ENCODE results near the gene OXCT1.
"Not testable (repeated sequence)": the region's sequence is repeated elsewhere in the genome, so short reads cannot be mapped to it uniquely, and the experiment has no call there.

Gene OXCT1

DNA sequence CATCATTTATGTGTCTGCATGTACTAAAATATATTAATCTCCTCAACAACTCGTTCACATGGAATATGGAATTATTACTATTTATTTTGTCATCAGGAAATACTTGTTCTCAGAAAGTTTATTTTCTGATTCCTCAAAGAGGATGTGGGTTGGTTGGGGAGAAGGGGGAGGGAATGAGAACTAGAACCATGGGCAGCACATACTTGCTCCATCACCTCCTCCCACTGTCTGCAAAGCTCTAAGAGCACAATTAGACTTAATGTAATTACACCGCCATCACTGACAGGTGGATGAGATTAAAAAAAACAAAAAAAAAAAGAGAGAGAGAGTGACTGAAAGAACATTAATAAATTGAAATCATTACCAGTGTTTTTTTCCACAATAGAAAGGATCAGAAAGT, 98.2 kb downstream of the OXCT1 start:
- no peak for DNase-seq

DNA sequence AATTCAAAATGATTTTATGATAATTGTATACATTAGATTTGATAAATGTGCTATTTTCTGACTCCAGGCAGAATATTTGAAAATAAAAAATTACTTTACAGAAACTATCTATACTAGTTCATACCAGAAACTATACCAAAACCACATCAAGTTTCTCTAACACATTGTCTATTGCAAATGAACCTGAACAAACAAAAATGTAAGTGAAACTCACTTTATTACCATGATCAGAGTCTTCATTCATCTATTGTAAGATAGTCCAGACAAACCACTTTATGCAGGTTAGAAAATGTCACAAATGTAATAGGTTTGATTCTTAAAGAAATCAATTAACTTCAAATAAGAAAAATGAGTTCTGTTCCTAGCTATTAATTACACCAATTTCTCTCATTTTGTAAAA, 99.4 kb downstream of the OXCT1 start:
- DNase-seq: no peak

DNA sequence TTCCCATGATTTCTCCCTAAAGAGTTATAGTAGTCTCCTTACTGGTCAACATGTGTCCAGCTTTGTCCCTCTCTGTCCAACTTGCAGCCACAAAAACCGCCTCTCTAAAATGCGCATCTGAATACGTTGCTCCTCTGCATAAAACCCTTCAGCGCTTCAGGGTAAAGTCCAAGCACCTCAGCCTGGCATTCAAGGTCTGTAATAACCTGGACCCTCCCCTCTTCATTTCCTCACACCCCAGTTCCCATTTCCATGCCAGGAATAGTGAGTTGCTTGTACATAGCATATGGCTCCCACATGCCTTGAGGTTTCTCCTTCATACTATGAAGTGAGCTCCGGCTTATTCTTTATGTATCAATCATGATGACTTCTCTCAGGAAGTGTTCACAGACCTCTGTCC, 101.5 kb downstream of the OXCT1 start:
- no peak for DNase-seq

DNA sequence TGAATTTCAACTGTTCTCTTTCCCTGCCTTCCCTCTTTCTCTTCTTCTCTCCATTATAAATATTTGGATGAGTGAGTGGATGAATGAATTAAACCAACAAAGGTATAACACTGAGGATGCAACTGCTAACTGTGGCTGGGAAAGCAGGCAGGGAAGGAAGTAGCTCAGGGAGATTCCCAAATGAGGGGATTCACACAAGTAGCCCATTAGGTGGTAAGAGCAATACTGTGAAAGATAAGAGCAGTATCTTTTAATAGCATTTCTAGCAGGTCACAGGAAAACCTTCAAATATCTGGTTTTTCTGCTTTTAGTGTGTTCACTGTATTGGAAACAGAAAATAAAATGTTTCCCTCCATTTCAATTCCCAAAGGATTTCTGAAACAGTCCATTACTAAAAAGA, 105.6 kb downstream of the OXCT1 start:
- no peak for DNase-seq

DNA sequence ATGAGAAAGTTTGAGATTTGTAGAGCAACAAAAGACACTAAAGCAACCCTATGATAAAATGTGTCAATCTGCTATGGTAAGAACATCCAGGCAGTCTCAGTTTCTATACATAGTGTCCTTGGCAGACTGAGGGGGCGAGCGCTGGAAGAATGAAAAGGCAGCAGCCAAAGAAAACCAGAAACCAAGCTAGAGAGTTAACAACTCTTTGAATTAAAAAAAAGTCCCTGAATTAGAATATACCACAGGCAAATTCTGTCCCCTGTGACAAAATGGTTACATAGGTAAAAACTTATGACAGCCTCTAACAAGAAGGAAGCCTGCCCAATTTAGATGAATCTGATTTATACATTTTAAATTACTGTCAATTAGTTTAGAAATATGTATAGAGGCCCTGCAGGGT, 106.7 kb downstream of the OXCT1 start:
- no peak for DNase-seq

DNA sequence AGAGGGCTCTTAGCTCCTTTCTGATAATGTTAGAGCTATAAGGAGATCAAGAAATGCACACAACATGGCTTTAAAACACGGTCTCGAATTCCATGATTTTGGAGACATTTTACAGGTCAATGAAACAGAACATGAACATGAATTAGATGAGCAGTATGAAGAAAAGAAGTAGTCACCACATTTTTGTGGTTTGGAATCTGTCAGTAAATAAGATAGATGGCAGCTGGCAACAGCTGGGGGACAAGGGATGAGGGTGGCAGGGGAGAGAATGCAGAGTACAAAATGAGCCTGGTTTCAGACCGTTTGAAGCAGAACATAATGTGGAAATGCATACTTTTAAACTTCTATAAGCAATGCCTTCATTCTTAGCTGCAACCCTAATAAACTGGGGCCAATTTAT, 107.1 kb downstream of the OXCT1 start:
- DNase-seq: no peak

DNA sequence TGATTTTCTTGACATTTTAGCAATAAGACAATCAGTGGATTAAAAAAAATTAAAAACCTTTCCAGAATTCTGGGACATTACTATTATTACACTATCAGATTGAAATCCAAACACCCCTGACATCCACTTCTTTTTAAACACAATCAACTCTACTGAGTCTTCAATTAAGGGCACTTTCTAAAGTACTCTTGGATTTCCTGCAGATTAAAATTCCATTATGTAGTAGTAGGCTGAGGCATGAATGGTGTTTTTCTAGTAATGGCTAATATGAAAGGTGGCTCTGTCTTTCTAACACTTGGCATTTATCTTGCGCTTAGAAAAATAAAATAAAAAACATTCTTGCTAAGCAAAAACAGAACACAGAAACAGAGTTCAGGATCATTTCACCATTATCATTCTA, 107.8 kb downstream of the OXCT1 start:
- DNase-seq: no peak

DNA sequence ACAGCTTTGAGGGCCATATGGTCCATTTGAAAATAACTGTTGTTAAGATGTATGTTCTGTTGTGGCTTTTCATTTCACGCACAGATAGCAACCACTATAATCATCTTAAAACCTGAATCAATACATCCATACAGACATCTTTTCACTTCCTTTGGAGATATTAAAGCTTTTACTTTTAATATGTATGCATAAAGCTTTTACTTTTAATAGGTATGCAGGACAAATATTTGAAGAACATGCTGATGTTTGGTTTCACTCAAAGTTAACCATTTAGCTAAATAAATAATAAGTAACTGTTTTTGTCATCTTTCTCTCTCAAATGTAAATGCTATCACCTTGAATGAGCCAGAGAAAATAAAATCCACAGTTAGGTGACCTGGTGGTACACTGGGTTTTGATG, 108.6 kb downstream of the OXCT1 start:
- no peak for DNase-seq

DNA sequence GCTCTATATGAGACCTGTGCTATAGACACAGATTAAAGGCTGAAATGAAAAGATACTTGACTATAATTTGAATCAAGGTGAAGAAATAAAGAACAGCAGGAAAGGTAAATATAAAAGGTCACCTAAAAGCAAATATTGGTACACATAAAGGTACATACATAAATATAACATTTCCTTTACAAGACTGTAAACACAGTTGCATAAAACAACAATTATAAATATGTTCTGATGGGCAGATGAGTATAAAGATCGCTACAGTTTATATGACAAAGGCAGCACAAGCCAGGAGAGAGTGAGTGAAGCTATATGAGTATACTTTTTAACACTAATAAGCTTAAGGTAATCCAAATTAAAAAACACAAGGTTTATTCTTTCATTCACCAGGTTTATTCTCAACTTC, 114.5 kb downstream of the OXCT1 start:
- DNase-seq: no peak

DNA sequence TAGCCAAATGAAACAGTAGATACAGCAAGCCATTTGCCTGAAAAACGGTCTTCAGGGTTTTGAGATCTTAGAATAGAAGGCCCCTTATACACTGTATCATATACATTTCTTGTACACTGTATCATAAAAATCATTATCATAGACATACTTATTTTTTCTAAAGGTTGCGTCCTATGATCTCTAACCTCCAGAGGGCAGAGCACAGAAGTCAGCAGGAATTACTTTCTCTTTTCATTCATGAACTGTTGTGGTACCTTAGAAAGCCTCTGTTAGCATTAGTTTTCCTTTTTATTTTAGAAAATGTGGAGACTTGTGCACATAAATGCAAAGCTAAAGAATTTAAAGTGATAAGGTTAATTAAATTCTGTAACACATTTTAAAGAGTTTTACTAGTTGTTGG, 115.4 kb downstream of the OXCT1 start:
- no peak for DNase-seq

DNA sequence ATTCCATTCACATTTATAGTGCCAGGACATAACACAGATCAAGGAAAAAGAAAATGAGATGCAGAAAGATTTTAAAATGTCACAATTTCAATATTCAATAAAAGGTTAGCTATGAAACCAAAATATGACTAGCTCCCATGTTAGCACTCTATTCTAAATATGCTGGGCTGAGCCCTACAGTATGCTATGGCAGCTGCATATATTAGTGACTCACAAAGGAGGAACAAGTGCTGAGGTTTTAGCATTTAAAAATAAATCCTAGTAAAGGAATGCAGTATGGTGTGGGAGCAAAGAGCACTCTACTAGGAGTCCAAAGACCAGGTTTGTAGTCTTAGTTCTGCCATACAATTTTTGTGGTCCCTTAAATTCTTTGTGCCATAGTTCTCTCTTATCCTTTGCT, 118.4 kb downstream of the OXCT1 start:
- no peak for DNase-seq

DNA sequence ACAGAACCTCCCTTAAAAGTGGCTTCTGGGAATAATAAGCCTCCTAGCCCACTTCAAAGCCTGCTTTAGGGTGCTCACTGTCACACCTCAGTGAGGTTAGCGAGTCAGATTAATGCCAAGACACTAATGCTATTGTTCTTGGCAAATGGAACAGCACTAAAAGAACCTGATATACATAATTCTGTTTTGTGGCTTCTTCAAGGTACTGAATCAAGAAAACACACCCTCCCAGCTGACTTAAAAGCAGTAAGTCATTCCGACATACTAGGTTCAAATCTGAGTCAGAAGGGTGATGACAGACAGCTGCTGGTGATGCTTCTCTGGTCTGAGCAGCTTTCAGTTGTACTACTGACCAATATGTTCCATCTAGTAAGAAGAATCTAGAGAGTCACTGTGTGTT, 121.6 kb downstream of the OXCT1 start:
- DNase-seq: no peak

DNA sequence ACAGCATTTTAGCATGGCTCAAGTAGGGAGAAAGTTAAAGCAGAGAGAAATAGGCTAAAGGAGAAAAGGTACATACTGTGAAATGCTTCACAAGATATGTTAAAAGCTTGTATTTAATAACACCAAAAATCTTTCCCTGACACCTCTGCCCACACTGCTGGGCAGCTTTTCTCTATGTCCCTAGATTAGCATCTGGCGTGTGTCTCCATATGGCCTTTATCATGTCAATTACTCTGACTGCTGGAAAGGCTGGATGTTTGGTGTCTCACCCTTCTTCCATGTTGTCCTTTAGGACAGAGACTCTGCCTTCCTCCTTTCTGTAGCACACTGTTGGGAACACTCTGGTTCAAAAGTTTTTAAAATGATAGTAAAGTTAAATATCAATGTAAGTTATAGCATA, 122.5 kb downstream of the OXCT1 start:
- DNase-seq: no peak

DNA sequence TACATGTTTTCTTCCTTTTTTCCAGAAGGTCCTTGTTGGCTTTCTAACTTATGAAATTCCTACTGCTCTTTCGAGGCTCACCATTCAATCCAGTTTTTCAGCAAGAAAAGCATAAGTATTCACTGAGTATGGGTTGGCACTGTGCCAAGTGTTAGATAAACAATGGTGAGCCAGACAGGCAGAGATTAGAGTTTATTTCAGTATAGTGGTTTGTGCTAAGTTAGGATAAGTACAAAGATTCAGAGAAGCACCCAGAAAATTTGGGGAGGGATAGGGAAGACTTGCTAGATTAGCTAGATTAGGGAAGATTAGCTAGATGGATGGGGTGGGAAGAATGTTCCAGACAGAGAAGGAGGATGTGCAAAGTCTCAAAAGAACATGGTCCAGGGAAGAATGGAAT, 122.9 kb downstream of the OXCT1 start:
- DNase-seq: no peak

DNA sequence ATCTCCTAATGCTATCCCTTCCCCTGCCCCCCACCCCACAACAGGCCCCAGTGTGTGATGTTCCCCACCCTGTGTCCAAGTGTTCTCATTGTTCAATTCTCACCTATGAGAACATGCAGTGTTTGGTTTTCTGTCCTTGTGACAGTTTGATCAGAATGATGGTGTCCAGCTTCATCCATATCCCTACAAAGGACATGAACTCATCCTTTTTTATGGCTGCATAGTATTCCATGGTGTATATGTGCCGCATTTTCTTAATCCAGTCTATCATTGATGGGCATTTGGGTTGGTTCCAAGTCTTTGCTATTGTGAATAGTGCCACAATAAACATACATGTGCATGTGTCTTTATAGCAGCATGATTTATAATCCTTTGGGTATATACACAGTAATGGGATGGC, 127.6 kb downstream of the OXCT1 start:
- DNase-seq: not testable (repeated sequence)

DNA sequence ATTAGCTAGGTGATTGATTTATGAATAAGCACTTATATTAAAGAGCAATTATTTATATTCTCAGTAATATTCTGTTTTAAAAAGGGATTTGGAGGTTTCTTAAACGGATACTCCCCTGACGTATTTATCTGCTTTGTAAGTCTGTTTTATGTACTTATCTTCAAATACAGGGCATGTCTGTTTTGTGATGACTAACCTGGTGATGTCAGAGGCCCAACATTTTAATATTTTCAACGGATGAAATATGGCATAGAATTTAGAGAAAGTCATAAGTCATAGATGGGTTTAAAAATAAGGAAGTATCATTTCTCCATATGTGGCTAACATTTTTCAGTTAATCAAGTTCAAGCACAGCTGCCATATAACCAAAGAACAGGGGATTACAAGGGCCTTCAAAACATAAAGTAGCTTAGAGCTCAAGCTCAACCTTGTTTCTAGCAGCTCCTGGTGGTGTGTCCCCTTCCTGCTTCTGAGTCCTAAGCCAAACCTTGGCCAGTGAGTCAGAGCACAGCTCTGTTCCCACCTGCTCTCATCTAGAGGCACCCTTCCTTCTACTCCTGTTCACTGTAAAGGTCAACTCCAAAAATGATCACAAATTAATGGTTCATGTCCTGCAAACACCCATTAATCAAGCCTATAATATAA, 131.4 kb downstream of the OXCT1 start:
- no peak for DNase-seq

DNA sequence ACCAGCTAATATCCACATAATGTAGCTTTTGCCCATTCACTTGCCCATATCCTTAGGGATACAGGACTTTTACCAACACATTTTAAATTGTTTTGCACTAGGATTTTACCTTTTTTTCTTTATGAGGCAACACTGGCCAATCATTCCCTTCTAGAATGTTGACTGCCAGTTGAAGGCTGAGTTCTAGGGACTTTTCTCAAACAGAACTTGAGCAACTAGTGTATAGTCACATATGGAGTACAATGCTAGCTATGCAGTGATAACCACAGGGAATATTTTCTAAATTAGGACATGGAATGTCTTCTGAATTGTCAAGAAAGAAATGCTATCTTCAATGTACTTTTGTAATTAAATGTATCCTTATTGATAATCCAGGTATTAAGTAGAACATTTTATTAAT, 133.6 kb downstream of the OXCT1 start:
- DNase-seq: no peak

DNA sequence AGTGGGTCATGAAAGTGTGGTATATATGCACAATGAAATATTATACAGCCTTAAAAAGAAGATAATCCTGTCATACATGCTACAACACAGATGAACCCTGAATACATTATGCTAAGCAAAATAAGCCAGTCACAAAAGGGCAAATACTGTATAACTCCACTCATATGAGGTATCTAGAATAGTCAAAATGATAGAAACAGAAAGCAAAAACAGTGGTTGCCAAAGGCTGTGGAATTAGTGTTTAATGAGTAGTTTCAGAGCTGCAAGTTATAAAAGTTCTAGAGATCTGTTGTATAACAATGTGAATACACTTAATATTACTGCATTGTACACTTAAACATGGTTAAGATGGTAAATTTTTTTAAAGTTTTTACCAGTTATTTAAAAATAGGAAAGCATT, 135.0 kb downstream of the OXCT1 start:
- DNase-seq: no peak

DNA sequence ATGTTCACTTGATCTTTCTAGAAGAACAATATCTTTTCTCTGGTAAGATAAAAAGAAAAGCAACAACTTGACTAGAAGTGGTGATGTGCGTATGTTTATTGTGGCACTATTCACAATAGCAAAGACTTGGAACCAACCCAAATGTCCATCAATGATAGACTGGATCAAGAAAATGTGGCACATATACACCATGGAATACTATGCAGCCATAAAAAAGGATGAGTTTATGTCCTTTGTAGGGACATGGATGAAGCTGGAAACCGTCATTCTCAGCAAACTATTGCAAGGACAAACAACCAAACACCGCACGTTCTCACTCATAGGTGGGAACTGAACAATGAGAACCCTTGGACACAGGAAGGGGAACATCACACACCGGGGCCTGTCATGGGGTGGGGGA, 140.8 kb downstream of the OXCT1 start:
- DNase-seq: not testable (repeated sequence)

DNA sequence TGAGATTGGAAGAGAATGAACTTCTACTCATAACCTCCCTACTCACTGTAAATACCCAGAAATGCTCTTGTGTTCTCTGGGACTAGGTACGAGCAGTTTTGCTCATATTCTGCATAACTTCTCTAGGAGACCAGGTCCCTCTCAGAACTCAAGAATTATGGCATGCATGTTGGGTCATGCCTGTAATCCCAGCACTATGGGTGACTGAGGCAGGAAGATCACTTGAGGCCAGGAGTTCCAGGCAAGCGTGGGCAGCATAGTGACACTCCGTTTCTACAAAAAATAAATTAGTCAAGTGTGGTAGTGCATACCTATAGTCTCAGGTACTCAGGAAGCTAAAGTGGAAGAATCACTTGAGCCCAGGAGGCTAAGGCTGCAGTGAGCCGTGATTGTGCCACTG, 141.9 kb downstream of the OXCT1 start:
- no peak for DNase-seq

DNA sequence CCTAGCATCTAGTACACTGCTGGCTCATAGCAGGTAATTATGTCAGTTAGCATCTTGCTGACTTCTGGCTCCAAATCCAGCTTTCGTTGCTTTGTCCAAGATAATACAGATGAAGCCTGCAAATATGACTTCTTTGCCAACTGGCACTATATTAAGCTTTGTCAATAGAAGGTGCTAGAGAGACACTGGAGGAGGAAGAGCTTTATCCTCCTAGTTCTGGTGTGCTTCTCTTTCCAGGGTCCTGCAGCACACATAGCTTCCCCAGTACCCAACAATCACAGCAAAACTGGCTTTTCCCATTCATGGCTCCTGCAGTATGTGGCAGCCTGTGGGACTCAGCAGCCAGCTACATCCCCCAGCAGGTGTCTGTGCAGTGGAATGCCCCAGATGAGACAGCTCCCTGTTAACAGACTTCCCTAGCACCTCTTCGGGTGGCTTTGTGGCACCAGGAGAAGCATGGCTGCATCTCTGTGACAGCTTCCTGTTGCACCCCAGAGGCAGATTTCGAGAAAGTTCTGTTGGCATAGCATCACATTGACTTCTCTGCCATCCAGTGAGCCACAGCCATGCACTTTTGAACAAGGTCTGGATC, 147.8 kb downstream of the OXCT1 start:
- DNase-seq: no peak

DNA sequence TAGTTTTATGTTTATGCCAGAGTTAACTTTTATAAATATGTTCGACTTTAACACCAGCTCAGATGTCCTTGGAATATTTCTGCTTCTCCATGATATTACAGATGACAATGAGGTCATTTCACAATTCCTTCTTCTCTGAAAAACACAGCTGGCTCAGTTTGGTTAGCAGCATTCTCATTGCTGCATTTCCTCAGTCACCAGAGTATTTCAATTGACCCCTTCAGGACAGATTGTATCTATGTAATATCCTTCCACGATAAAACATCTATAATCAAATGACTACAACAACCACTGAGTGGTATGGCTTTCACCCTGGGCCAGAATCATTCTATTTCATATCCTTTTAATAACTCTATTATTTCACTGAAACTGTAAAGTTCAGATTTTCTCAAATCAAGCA, 148.7 kb downstream of the OXCT1 start:
- no peak for DNase-seq

DNA sequence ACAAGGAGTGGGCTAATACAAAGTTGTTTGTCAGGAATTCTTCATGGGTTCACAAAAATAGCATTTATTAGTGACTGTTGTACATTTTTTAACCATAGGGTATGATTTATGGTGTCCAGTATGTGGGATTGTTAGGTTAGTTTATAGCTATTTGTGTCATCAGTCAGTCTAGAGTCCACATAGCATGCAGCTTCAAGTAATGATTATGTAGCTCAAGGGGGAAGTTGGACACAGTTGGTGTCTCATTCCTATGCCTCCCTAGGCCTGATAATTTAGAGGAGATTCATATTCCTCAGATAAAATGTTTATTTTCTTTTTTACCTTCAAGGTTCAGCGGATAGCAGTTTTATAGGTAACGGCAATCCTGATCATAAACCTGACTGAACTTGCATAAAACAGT, 153.8 kb downstream of the OXCT1 start:
- no peak for DNase-seq

DNA sequence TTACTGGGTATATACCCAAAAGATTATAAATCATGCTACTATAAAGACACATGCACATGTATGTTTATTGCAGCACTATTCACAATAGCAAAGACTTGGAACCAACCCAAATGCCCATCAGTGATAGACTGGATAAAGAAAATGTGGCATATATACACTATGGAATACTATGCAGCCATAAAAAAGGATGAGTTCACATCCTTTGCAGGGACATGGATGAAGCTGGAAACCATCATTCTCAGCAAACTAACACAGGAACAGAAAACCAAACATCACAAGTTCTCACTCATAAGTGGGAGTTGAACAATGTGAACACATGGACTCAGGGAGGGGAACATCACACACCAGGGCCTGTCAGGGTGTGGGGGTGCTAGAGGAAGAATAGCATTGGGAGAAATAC, 155.8 kb downstream of the OXCT1 start:
- not testable (repeated sequence) for DNase-seq

DNA sequence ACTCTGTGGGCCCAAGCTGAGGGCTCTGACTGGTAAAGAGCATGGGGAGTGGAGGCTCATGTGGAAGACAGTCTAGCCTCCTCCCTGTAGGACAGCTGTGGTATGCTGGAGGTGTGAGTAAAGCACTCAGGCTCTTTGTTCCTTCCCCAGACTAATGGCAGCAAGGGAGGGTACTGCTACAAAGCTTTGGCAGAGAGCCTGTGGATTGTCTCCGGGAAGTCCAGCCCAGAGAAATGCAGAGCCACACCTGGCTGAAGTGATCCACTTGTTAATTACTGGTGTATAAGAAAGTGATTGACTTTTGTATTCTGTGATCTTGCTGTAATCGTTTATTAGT, 161.7 kb downstream of the OXCT1 start:
- DNase-seq: no peak

All from NCI-H2081 treated with DMSO at 0.1 percent for 48 hours (cell line).